Mucosa of stomach (tissue), 1 donor: ENCODE measurements around the gene IL31.
A peak's percentile ranks its signal among the peaks of the same experiment; 100 is the strongest.
"Not testable (repeated sequence)": the region's sequence is repeated elsewhere in the genome, so short reads cannot be mapped to it uniquely, and the experiment has no call there.

ENCODE experiments used
- H3K27me3 ChIP-seq: one replicate; pipeline ENCODE4 v1.7.0; 2013; ENCODE audit warnings: mild to moderate bottlenecking, low read length; ENCODE audit not compliant: control insufficient read depth, insufficient read depth
- H3K36me3 ChIP-seq: one replicate; pipeline ENCODE4 v1.7.0; 2013; ENCODE audit warnings: low read length; ENCODE audit not compliant: control insufficient read depth, insufficient read depth
- H3K4me1 ChIP-seq: one replicate; pipeline ENCODE4 v1.7.0; 2013; ENCODE audit warnings: mild to moderate bottlenecking, low read length; ENCODE audit not compliant: control insufficient read depth, insufficient read depth
- H3K4me3 ChIP-seq: one replicate; pipeline ENCODE4 v1.7.0; 2013; ENCODE audit warnings: low read length
- H3K9ac ChIP-seq: one replicate; pipeline ENCODE4 v1.7.0; 2013; ENCODE audit warnings: mild to moderate bottlenecking, low read length, moderate library complexity
- H3K9me3 ChIP-seq: one replicate; pipeline ENCODE4 v1.7.0; 2013; ENCODE audit warnings: mild to moderate bottlenecking, low read length, moderate library complexity; ENCODE audit not compliant: control insufficient read depth
- donor health status: Pancreatic carcinoma.

The IL31 gene

GRCh38 chr12:122187466-122187865 is 13.4 kb upstream of the IL31 start:
- no peaks in the 10 kb centered on the region for H3K36me3 ChIP-seq
- no peak overlapping the region for H3K9ac ChIP-seq
- peaks cover 5% of the 10 kb centered on the region for H3K4me1 ChIP-seq
- H3K4me3 ChIP-seq = no peak overlapping the region
- H3K9me3 ChIP-seq = no peaks in the 10 kb centered on the region
- peaks cover 8% of the 10 kb centered on the region for H3K27me3 ChIP-seq

GRCh38 chr12:122185494-122186082 is 11.6 kb upstream of the IL31 start:
- H3K36me3 ChIP-seq = no peaks in the 10 kb centered on the region
- H3K9ac ChIP-seq = no peak overlapping the region
- H3K4me3 ChIP-seq = no peak overlapping the region
- no peaks in the 10 kb centered on the region for H3K9me3 ChIP-seq
- H3K4me1 ChIP-seq = peaks cover 5% of the 10 kb centered on the region
- H3K27me3 ChIP-seq = peaks cover 8% of the 10 kb centered on the region

- H3K4me1 ChIP-seq = peaks cover 5% of the 10 kb centered on the region
- no peaks in the 10 kb centered on the region for H3K36me3 ChIP-seq
- no peak overlapping the region for H3K4me3 ChIP-seq
- peaks cover 8% of the 10 kb centered on the region for H3K27me3 ChIP-seq
- no peaks in the 10 kb centered on the region for H3K9me3 ChIP-seq
- no peak overlapping the region for H3K9ac ChIP-seq
Observed at GRCh38 chr12:122185079-122185478, 11.1 kb upstream of the IL31 start.

- H3K9me3 ChIP-seq = no peaks in the 10 kb centered on the region
- H3K36me3 ChIP-seq = no peaks in the 10 kb centered on the region
- no peak overlapping the region for H3K4me3 ChIP-seq
- H3K4me1 ChIP-seq = peaks cover 5% of the 10 kb centered on the region
- peaks cover 8% of the 10 kb centered on the region for H3K27me3 ChIP-seq
- H3K9ac ChIP-seq = no peak overlapping the region
Observed at GRCh38 chr12:122184517-122184916, 10.5 kb upstream of the IL31 start.

- H3K9me3 ChIP-seq = no peaks in the 10 kb centered on the region
- peaks cover 5% of the 10 kb centered on the region for H3K4me1 ChIP-seq
- peaks cover 8% of the 10 kb centered on the region for H3K27me3 ChIP-seq
- no peak overlapping the region for H3K4me3 ChIP-seq
- peak overlapping the region; percentile 57 for H3K9ac ChIP-seq
- no peaks in the 10 kb centered on the region for H3K36me3 ChIP-seq
Observed at GRCh38 chr12:122183588-122183940, 9.5 kb upstream of the IL31 start.

GRCh38 chr12:122182887-122183587 is 9.0 kb upstream of the IL31 start, which contains the start of gene LRRC43:
LRRC43 (plus strand) TSS chr12:122183123; CDS start chr12:122183145, 22 bp downstream.
- Histone ChIP-seq H3K9me3 (no peaks in the 10 kb centered on the region), H3K4me3 (no peak within 1 kb of the TSS), H3K4me1 (peaks cover 5% of the 10 kb centered on the region), H3K27me3 (peaks cover 8% of the 10 kb centered on the region), H3K36me3 (no peaks in the 10 kb centered on the region), H3K9ac (peak within 1 kb of the TSS; percentile 57)

- not testable (repeated sequence) for H3K9me3 ChIP-seq, H3K27me3 ChIP-seq, H3K4me3 ChIP-seq, H3K36me3 ChIP-seq, H3K9ac ChIP-seq, H3K4me1 ChIP-seq
Observed at GRCh38 chr12:122176473-122176872, 2.5 kb upstream of the IL31 start.

- Histone ChIP-seq H3K4me1 (no peaks in the 10 kb centered on the region), H3K9ac (no peak overlapping the region), H3K9me3 (no peaks in the 10 kb centered on the region), H3K36me3 (no peaks in the 10 kb centered on the region), H3K27me3 (peaks cover 4% of the 10 kb centered on the region), H3K4me3 (no peak overlapping the region)
Observed at GRCh38 chr12:122172262-122172939, 1.6 kb downstream of the IL31 start.

GRCh38 chr12:122171399-122171798 is 2.6 kb downstream of the IL31 start:
- Histone ChIP-seq H3K4me1 (no peaks in the 10 kb centered on the region), H3K9me3 (no peaks in the 10 kb centered on the region), H3K27me3 (peaks cover 4% of the 10 kb centered on the region), H3K4me3 (no peak overlapping the region), H3K9ac (no peak overlapping the region), H3K36me3 (no peaks in the 10 kb centered on the region)

GRCh38 chr12:122168492-122168891 is 5.5 kb downstream of the IL31 start:
- no peaks in the 10 kb centered on the region for H3K4me1 ChIP-seq
- no peak overlapping the region for H3K4me3 ChIP-seq
- H3K36me3 ChIP-seq = no peaks in the 10 kb centered on the region
- no peaks in the 10 kb centered on the region for H3K9me3 ChIP-seq
- H3K27me3 ChIP-seq = peaks cover 4% of the 10 kb centered on the region
- H3K9ac ChIP-seq = no peak overlapping the region

- Histone ChIP-seq H3K27me3 (peaks cover under 1% of the 10 kb centered on the region), H3K9me3 (no peaks in the 10 kb centered on the region), H3K4me1 (no peaks in the 10 kb centered on the region), H3K4me3 (no peak overlapping the region), H3K36me3 (no peaks in the 10 kb centered on the region), H3K9ac (no peak overlapping the region)
Observed at GRCh38 chr12:122167356-122167925, 6.6 kb downstream of the IL31 start.
